HFF-Myc (cell line): ENCODE measurements around the gene ADAM22.

Source experiments
- DNase-seq: peaks from one replicate; pipeline ENCODE4 v3.0.0-alpha.2; 2011; ENCODE audit warnings: low read depth; ENCODE audit errors: extremely low read depth
- H3K4me3 ChIP-seq: replicated peaks from 2 replicates; pipeline ENCODE4 v1.5.1; 2011; ENCODE audit warnings: low read depth, mild to moderate bottlenecking, control low read depth, low read length
- TF ChIP-seq, protein P1 (sequence below): IDR thresholded peaks from 2 replicates; pipeline ENCODE4 v1.5.1; 2012; ENCODE audit warnings: mild to moderate bottlenecking, low read depth, low read length, control low read depth; ENCODE audit errors: missing control alignments

Gene ADAM22

DNA sequence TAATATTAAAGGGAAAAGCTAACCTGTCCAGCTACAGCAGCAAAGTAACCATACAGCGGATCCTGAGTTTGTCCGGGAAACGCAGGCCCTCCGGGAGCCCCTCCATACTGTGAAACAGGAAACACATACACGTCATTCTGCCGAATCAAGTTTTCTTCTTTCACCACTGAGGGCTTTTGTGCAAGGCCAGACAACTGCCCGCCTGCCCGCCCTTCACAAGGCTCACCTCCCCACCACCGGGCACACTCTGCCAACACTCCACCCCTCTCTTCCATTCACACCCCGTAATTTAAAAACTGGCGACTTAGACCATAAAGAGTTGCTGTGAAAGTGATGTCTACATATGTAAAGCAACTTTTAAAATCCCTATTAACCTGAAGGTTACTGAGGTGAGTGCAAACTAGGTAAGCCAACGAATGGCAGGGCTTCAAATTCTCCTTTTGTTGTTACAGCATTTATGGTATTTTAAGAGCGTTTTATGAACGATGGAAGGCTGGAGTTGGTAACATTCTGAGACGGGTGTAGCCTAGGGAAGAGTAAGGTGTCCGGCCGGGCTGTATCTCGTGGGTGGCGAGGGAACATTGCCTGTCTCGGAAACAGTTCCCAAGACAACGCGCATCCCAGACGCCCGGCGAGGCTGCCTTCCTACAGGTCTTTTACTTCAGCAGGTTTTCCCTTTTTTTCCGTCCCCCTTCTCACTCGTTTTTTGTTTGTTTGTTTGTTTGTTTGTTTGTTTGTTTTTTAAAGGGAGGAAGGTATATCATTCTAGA lies 285.0 kb downstream of the ADAM22 start:
- TF ChIP-seq, protein P1, sequence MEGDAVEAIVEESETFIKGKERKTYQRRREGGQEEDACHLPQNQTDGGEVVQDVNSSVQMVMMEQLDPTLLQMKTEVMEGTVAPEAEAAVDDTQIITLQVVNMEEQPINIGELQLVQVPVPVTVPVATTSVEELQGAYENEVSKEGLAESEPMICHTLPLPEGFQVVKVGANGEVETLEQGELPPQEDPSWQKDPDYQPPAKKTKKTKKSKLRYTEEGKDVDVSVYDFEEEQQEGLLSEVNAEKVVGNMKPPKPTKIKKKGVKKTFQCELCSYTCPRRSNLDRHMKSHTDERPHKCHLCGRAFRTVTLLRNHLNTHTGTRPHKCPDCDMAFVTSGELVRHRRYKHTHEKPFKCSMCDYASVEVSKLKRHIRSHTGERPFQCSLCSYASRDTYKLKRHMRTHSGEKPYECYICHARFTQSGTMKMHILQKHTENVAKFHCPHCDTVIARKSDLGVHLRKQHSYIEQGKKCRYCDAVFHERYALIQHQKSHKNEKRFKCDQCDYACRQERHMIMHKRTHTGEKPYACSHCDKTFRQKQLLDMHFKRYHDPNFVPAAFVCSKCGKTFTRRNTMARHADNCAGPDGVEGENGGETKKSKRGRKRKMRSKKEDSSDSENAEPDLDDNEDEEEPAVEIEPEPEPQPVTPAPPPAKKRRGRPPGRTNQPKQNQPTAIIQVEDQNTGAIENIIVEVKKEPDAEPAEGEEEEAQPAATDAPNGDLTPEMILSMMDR, result no peak
- peak; percentile 14 for DNase-seq
- peak overlapping the region; percentile 88 for H3K4me3 ChIP-seq

DNA sequence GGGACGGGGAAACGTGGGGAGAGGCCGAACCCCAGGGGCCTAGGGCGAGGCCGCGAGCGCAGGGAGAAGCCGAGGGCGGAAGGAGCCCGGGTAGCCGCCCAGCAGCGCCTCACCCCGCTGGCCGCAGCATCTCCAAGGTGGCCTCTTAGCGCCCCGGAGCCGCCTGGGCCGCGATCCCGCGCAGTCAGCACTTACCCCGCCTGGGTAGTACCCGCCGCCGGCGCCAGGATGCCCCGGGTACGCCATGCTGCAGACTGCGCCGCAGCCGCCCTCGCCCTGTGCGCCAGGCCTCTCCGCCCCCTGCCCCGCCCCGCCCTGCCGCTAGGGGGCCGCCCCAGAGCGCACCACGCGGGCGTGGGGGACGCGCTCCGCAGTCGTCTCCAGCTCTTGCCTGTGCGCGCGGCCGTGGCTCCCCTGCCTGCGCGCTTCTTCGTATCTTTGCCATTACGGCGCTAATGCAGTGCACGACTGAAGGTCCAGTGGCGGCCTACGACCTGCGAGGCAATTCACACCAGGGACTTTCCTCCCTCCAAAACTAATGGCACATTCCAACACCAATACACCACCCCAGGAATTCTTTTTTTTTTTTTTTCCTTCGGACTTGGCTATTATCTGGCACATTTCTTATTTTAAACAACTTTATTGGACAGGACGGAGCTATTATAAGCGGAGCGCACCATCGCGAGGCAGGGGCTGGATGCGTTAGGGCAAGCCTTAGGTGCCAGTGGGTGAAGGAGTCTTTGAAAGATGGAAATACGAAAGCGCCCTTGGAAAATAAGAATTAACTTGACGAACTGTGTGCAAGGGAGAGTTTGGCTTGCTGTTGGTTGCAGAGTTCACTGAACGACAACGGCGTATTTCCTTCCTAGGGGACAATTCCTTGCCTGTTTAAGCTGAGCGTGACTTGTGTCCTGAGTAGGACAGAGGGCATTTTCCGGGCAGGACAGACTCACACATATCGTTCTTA lies 286.0 kb downstream of the ADAM22 start, which contains the start of gene SRI:
SRI (minus strand) TSS at position 258 of the 967 bp plus-strand sequence; CDS start at position 246, 12 bp downstream.
- H3K4me3 ChIP-seq, result peak within 1 kb of the TSS; percentile 88
- TF ChIP-seq, protein P1, result peak; percentile 51
- DNase-seq, result peak; percentile 51

DNA sequence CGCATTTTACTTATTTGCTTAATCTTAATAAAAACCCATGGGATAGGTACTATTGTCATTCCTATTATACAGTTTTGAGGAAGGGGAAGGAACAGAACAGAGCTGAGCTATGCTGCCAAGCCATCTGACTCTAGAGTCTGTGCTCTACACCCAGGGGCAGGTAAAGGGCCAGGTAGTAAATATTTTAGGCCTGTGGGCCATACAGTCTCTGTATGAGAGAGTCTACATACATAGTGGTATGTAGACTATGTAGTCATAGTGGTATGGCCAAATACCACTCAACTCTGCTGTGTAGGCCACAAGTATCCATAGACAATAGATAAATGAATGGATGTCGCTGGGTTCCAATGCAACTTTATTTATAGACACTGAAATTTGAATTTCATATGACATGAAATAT lies 289.2 kb downstream of the ADAM22 start:
- no peak overlapping the region for H3K4me3 ChIP-seq
- DNase-seq, result no peak
- TF ChIP-seq, protein P1, result no peak

DNA sequence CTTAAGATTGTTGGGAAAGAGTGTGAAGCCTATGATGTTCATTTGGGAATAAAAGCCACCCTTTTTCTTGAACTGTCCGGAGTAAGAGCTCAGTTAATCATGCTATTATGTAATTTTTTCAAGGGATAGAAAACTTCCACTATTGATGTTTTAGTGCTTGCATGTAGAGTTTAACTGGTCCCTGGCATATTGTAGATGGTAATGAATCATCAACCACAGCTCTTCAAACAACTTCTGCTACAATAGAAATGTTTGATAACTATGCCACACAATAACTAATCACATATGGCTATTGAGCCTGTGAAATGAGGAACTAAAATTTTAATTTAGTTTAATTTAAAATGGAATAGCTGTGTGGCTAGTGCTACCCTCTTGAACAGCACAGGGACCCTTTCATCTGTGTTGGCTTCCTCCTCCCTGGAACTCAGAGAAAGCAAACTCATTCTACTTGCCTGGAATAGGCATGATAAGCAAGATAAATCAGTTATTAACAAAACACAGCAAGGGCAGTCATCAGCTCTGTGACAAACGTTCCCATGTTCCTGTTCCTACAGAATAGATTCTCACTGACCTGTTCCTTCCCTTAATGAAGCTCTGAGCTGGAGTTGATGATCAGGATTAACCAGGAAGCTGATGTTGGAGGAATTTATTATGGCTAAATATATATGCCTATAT lies 290.7 kb downstream of the ADAM22 start:
- no peak for DNase-seq
- no peak overlapping the region for H3K4me3 ChIP-seq
- TF ChIP-seq, protein P1, result no peak

DNA sequence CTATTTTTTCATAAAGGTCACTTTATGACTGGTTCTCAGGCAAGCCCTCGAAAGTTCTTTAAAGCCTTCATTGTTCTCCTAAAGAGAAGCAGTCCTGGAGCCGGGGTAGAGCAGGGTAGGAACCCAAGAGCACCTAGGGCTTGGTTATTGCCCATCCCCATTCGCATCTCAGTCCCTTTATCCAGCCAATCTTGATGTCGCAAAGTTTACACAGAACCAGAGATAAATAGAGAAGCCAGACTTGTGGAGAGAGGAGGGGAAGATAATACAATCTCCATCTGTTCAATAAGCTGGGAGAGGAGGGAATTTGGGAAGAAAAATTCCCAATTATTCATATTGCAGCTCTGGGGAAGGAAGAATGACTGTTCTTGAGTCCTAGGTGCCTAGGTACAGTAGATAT lies 292.1 kb downstream of the ADAM22 start:
- no peak for DNase-seq
- no peak overlapping the region for H3K4me3 ChIP-seq
- TF ChIP-seq, protein P1, result no peak

DNA sequence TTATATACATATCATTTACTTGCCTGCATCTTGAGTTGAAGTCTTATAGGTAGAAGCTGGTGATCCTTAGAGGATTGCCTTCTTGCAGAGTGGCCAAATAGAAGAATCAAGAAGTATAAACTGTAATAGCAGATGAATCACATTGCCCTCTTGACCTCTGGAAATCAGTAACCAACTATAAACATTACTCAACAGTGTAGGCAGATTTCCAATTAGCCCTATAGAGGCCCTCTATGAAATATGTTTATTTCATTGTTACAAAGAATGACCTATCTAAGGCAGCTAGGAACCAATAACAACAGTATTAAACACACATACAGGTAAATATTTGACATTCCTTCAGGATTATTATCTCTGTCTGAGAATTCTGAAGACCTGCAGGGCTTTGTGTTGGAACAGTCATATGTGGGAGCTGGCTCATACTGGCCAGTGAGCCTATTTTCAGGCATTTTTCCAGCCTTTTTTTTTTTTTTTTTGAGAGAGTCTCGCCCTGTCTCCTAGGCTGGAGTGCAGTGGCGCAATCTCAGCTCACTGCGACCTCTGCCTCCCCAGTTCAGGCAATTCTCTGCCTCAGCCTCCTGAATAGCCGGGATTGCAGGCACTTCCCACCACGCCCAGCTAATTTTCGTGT lies 292.9 kb downstream of the ADAM22 start:
- no peak overlapping the region for H3K4me3 ChIP-seq
- DNase-seq, result peak; percentile 26
- TF ChIP-seq, protein P1, result no peak
